Measurements from ENCODE around the gene CDH23.

GRCh38 chr10:71369602-71370001 is 27.1 kb upstream of the CDH23 start:
- TF ChIP-seq CTCF (conservative IDR thresholded peaks at IDR 0.05; ENCODE audit: low read length) = no peak
- no peak for TF ChIP-seq EZH2phosphoT487 (IDR thresholded peaks at IDR 0.05; ENCODE audit: borderline replicate concordance)

All from Loucy (cell line).